OCI-M2 (cell line): ENCODE measurements around the gene SPINT3.
"Not testable (repeated sequence)": the region's sequence is repeated elsewhere in the genome, so short reads cannot be mapped to it uniquely, and the experiment has no call there.

ENCODE experiments used
- DNase-seq: peaks from one replicate; lab custom pipeline; 2025; ENCODE audit not compliant: unreplicated experiment; lab: John Stamatoyannopoulos, UW

SPINT3 gene

GRCh38 chr20:45503403-45503802 is 12.0 kb downstream of the SPINT3 start:
- no peak for DNase-seq

DNA sequence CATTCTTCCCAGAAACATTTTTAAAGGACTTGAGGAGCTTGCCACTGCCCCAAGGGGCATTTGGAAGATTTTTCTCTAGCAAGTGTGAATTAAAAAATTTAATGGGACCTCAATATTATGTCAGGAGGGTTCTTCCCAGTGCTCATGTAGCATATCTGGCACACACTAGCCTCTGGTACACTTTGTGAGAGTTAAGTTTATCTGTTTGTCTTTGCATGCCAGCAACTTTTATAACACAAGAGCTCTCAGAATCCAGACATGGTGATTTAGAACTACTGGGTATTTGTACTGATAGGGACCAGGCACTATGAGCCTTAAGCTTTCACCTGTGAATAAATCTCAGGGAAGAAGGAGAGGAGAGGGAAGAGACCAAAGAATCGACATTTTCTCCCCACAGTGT is 12.9 kb downstream of the SPINT3 start:
- no peak for DNase-seq

- no peak for DNase-seq
Observed at GRCh38 chr20:45501600-45501999, 13.8 kb downstream of the SPINT3 start.

- no peak for DNase-seq
Observed at GRCh38 chr20:45500022-45500421, 15.4 kb downstream of the SPINT3 start.

DNA sequence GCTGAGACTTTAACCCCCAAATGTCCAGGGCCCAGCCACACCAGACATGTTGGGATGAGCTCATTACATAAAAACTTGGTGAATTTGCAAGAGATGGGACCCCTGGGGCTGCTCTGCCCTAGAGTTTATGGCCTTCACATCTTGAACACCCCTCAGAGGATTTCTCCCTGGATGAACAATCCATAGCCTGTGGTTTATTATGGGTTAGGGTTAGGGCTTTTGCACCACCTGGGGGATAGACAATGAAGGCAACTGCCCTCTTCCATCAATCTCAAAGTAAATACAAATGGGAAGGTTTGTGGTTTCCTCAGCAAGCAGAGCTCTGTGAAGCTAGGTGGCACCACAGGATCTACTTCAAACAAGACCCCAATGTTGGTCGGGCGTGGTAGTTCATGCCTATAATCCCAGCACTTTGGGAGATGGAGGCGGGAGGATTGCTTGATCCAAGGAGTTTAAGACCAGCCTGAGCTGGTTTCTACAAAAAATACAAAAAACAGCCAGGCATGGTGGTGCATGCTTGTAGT is 17.4 kb downstream of the SPINT3 start:
- no peak for DNase-seq

GRCh38 chr20:45496166-45496565 is 19.3 kb downstream of the SPINT3 start:
- DNase-seq: no peak

- DNase-seq: no peak
Observed at GRCh38 chr20:45495501-45495941, 19.9 kb downstream of the SPINT3 start.

- no peak for DNase-seq
Observed at GRCh38 chr20:45489083-45489531, 26.3 kb downstream of the SPINT3 start.

GRCh38 chr20:45487231-45487635 is 28.2 kb downstream of the SPINT3 start:
- DNase-seq: no peak

DNA sequence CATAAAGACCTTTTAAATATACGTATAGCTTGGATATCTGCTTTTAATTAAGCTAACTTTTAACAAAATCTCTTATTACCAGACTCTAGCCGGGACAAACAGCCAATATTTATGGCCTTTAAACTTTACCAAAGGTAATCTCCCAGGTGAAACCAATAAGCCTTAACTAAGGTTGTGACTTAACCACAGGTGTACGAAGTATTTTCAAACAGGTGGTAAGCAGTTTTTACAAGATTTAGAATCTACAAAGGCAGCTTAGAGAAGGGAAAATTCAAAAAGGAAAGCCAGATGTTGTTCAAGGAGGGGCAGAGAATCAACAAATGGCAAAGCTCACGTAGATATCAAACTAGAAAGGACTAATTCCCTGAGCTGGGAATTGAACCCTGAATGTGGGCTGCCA is 30.0 kb downstream of the SPINT3 start:
- no peak for DNase-seq

- DNase-seq: no peak
Observed at GRCh38 chr20:45484676-45485075, 30.7 kb downstream of the SPINT3 start.

DNA sequence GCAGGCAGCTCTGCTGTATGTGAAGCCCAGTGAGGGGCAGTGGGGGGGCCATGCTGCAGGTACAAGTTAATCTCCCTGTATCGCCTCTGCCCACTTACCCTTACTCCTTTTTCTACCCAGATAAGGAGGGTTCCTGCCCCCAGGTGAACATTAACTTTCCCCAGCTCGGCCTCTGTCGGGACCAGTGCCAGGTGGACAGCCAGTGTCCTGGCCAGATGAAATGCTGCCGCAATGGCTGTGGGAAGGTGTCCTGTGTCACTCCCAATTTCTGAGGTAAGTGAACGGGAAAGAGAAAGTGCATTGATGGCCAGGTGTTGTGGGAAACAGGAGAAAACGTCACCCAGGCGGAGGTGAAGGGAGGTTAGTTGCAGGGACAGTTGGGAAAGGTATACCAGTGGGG is 35.6 kb downstream of the SPINT3 start:
- no peak for DNase-seq

DNA sequence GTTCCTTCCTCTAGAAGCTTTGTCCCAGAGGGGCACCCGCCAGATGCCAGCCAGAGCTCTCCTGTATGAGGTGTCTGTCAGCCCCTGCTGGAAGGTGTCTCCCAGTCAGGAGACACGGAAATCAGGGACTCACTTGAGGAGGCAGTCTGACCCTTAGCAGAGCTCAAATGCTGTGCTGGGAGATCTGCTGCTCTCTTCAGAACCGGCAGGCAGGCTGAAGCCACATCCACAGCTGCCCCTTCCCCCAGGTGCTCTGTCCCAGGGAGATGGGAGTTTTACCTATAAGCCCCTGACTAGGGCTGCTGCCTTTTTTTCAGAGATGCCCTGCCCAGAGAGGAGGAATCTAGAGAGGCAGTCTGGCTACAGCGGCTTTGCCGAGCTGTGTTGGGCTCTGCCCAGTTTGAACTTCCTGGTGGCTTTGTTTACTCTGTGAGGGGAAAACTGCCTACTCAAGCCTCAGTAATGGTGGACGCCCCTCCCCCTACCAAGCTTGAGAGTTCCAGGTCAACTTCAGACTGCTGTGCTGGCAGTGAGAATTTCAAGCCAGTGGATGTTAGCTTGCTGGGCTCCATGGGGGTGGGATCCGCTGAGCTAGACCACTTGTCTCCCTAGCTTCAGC is 37.8 kb downstream of the SPINT3 start:
- not testable (repeated sequence) for DNase-seq

- DNase-seq: not testable (repeated sequence)
Observed at GRCh38 chr20:45472286-45472685, 43.1 kb downstream of the SPINT3 start.

- no peak for DNase-seq
Observed at GRCh38 chr20:45470937-45471336, 44.5 kb downstream of the SPINT3 start.

DNA sequence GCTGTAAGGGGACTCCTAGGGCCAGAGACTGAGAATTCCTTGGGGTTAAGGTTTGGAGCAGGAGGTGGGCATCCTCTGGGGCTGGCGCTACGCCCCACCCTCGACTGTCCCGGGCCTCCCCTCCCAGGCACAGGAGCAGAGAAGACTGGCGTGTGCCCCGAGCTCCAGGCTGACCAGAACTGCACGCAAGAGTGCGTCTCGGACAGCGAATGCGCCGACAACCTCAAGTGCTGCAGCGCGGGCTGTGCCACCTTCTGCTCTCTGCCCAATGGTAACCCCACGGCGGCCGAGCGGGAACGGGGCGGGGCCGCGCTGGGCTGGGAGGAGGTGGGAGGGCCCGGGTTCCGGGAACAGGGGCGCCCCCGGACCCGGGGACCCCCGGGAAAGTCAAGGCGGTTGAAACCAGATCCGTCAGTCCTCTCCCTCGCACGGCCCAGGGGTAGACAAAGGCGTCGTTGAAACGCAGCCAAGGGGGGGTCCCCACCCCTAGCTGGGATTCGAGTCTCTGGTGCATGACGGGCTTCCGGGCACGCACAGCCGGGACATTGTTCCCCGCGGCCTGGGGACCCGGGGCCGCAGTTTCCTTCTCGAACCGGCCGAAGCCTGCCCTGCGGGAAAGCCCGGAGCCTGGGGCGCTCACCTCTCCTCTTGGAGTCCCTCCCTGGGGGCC is 45.0 kb downstream of the SPINT3 start:
- DNase-seq: no peak

- DNase-seq: no peak
Observed at GRCh38 chr20:45469336-45470261, 45.8 kb downstream of the SPINT3 start, which contains the start of gene WFDC2. TSS of gene WFDC2 (plus strand) at chr20:45469753. CDS start at chr20:45469782, 29 bp downstream.

DNA sequence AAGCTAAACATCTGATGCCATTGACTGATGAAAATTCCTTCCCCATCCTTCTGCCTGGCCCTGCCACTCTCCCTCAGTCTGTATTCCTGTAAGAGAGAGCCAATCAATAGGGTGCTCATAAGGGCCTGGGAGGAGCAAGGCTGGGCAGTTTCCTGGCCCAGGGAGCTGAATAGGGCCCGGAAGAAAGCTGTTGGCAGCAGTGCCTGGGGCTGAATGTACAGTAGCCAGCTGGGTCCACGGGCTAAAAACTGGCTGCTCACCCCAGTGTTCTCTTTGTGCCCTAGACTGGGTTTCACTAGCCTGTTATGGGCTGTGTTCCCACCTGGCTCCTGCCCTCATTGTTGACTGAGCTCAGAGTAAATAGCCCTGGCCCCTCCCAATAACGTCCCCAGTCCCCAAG is 47.6 kb downstream of the SPINT3 start:
- DNase-seq: no peak

- no peak for DNase-seq
Observed at GRCh38 chr20:45467172-45467571, 48.2 kb downstream of the SPINT3 start.

DNA sequence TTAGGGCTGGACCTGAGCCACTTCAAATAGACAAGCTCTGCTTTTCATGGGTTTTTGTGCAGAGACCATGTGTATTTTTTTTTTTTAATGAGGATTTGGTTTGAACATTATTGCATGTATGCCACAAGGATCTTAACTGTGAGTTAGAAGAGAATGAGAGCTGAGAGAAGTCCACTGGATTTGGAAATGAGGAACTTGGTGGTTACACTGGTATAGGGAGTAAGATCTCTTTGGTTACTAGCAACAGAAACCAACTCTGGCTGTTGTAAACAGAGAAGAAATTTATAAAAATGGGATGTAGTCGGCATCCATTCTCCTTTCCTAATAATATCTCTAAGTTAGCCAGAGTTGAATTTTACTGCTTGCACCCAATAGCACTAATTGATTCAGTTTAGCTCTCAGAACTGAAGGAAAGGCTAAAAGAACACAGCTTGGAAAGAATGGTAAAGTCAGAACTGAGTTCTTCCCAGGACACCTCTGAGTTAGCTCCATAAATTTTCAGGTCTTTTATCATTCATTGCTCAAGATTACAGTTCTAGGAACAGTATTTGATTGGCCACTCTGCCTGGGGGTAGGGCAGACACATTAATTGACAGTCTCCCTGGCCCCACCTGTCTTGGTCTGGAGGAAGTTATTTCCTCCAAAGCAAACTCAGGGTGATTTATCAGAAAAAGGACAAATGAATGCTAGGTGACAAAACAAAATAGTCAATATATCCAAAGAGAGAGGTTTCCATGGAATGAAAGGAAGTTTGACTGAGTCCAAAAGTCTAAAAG is 49.7 kb downstream of the SPINT3 start:
- no peak for DNase-seq

GRCh38 chr20:45463709-45464108 is 51.7 kb downstream of the SPINT3 start:
- no peak for DNase-seq
